GM23248 (cell line): ENCODE measurements around the gene SYTL3. TPM values are rescaled to one million over a fixed set of nuclear protein-coding genes. Genes with fewer than 3 reads are reported as not detected.

Experiments used
- DNase-seq: peaks from one replicate; pipeline ENCODE4 v3.0.0-alpha.2; 2015
- H2AFZ ChIP-seq: fragments of 200-600 bp; sonication (generic); 2 replicates; pipeline ENCODE4 v1.6.1; 2016; ENCODE audit warnings: antibody characterized with exemption
- H3F3A ChIP-seq: fragments of 200-600 bp; sonication (generic); 2 replicates; pipeline ENCODE4 v1.6.1; 2016; ENCODE audit warnings: mild to moderate bottlenecking, antibody characterized with exemption, mixed run types; ENCODE audit not compliant: insufficient read depth
- H3K27ac ChIP-seq: fragments of 200-600 bp; sonication (generic); 2 replicates; pipeline ENCODE4 v1.5.1; 2016; ENCODE audit warnings: mild to moderate bottlenecking
- H3K27me3 ChIP-seq: fragments of 200-600 bp; sonication (generic); replicated peaks from 2 replicates; pipeline ENCODE4 v1.6.1; 2016; ENCODE audit warnings: mild to moderate bottlenecking; ENCODE audit not compliant: insufficient read depth
- H3K36me3 ChIP-seq: fragments of 200-600 bp; sonication (generic); 2 replicates; pipeline ENCODE4 v1.6.1; 2016; ENCODE audit warnings: low read depth, mild to moderate bottlenecking
- H3K4me1 ChIP-seq: fragments of 200-600 bp; sonication (generic); 2 replicates; pipeline ENCODE4 v1.6.1; 2016; ENCODE audit warnings: mild to moderate bottlenecking; ENCODE audit not compliant: insufficient read depth
- H3K4me2 ChIP-seq: fragments of 200-600 bp; sonication (generic); one replicate; pipeline ENCODE4 v1.6.1; 2016; ENCODE audit warnings: mild to moderate bottlenecking; ENCODE audit not compliant: unreplicated experiment
- H3K4me3 ChIP-seq: fragments of 200-600 bp; sonication (generic); 2 replicates; pipeline ENCODE4 v1.5.1; 2016; ENCODE audit warnings: mild to moderate bottlenecking
- H3K79me2 ChIP-seq: fragments of 200-600 bp; sonication (generic); 2 replicates; pipeline ENCODE4 v1.6.1; 2016; ENCODE audit warnings: mild to moderate bottlenecking; ENCODE audit not compliant: insufficient read depth
- H3K9ac ChIP-seq: fragments of 200-600 bp; sonication (generic); 2 replicates; pipeline ENCODE4 v1.6.1; 2016; ENCODE audit warnings: mild to moderate bottlenecking
- H3K9me2 ChIP-seq: fragments of 200-600 bp; sonication (generic); 2 replicates; pipeline ENCODE4 v1.6.1; 2016; ENCODE audit warnings: mixed run types, mild to moderate bottlenecking, moderate library complexity; ENCODE audit not compliant: insufficient read depth
- H3K9me3 ChIP-seq: fragments of 200-600 bp; sonication (generic); one replicate; pipeline ENCODE4 v1.6.1; 2017; ENCODE audit warnings: low read depth
- H4K20me1 ChIP-seq: fragments of 200-600 bp; sonication (generic); 2 replicates; pipeline ENCODE4 v1.6.0; 2016; ENCODE audit not compliant: insufficient read depth
- EZH2 ChIP-seq: fragments of 200-600 bp; sonication (generic); IDR thresholded peaks from 2 replicates; pipeline ENCODE4 v1.6.1; 2018; ENCODE audit warnings: antibody characterized with exemption, mild to moderate bottlenecking; ENCODE audit not compliant: insufficient read depth, poor library complexity, severe bottlenecking
- EZH2phosphoT487 ChIP-seq: fragments of 200-600 bp; sonication (generic); IDR thresholded peaks from 2 replicates; pipeline ENCODE4 v1.6.1; 2018; ENCODE audit warnings: antibody characterized with exemption, moderate library complexity, mild to moderate bottlenecking, low read depth; ENCODE audit not compliant: insufficient read depth
- WGBS, 2 experiments: methylation state at CpG; one replicate each; pipeline ENCODE4 v1.1.6; 2015 to 2017; ENCODE audit warnings: low lambda C conversion rate in 2 of 2, low coverage in 1 of 2; ENCODE audit errors: missing lambda C conversion rate in 2 of 2; 5-methylcytosine and 5-hydroxymethylcytosine counted together
- in situ Hi-C: fragments of 300-500 bp; cut with MboI; formaldehyde crosslinking; loops from 2 replicates; pipeline ENCODE4 v1.15.0; 2020
- polyA plus RNA-seq: library from polyadenylated mRNA; unstranded; fragments of >200 nt; fragmentation: Nextera tagmentation; extraction: Ambion mirVana; gene quantifications from 2 replicates; pipeline ENCODE4 v1.2.1, GENCODE V29; 2016
- total RNA-seq: library from RNA; depleted of rRNA; stranded (reverse); fragments of >200 nt; shearing (Covaris generic); gene quantifications from 2 replicates; pipeline ENCODE4 v1.2.3, GENCODE V29; 2014

Gene SYTL3
- total and polyA plus RNA-seq, 2 experiments from 2014 or later: 2.1 to 2.3 TPM

GRCh38 chr6:158640519-158640918, 9.3 kb upstream of the SYTL3 start:
- 0 out of 2 replicates have a peak overlapping the region, but pooled peaks have one; percentile 1 for H3K4me3 ChIP-seq
- peaks cover 4% of the 10 kb centered on the region; the same call in 1 of the 2 replicates for H4K20me1 ChIP-seq
- peaks cover 83% of the 10 kb centered on the region for H3K79me2 ChIP-seq
- H3F3A ChIP-seq: peaks cover 27% of the 10 kb centered on the region
- DNase-seq: no peak
- in situ Hi-C loops: no loop called here
- H3K27me3 ChIP-seq: no peaks in the 10 kb centered on the region
- H3K9me2 ChIP-seq: no peaks in the 10 kb centered on the region
- H3K4me2 ChIP-seq: peak overlapping the region; percentile 22
- H3K9me3 ChIP-seq: no peaks in the 10 kb centered on the region
- H2AFZ ChIP-seq: no peak overlapping the region
- peak overlapping the region; percentile 9; the same call in 1 of the 2 replicates for H3K9ac ChIP-seq
- 0 out of 2 replicates have a peak overlapping the region, but pooled peaks have one; percentile 95 for H3K27ac ChIP-seq
- TF ChIP-seq EZH2 (no peak), EZH2phosphoT487 (no peak)
- 56 to 59% methylated on average over 2 of the region's 2 CpGs for WGBS, 2 experiments
- H3K4me1 ChIP-seq: peaks cover 37% of the 10 kb centered on the region
- peaks cover 24% of the 10 kb centered on the region for H3K36me3 ChIP-seq

- peak overlapping the region; percentile 99 for H3K9ac ChIP-seq
- H4K20me1 ChIP-seq: peaks cover 4% of the 10 kb centered on the region; the same call in 1 of the 2 replicates
- no peaks in the 10 kb centered on the region for H3K27me3 ChIP-seq
- H3K9me2 ChIP-seq: no peaks in the 10 kb centered on the region
- H2AFZ ChIP-seq: no peak overlapping the region
- peaks cover 70% of the 10 kb centered on the region for H3K79me2 ChIP-seq
- WGBS, 2 experiments: 17 to 26% methylated on average over 8 of the region's 8 CpGs
- in situ Hi-C loops: no loop called here
- H3K4me3 ChIP-seq: peak overlapping the region; percentile 84
- peak; percentile 96 for DNase-seq
- H3F3A ChIP-seq: peaks cover 28% of the 10 kb centered on the region
- TF ChIP-seq EZH2phosphoT487 (no peak), EZH2 (no peak)
- peak overlapping the region; percentile 95 for H3K27ac ChIP-seq
- peaks cover 11% of the 10 kb centered on the region; the same call in 1 of the 2 replicates for H3K36me3 ChIP-seq
- no peaks in the 10 kb centered on the region for H3K9me3 ChIP-seq
- H3K4me1 ChIP-seq: peaks cover 40% of the 10 kb centered on the region
- H3K4me2 ChIP-seq: peak overlapping the region; percentile 93
Measured at GRCh38 chr6:158642097-158642601, 7.7 kb upstream of the SYTL3 start.

DNA sequence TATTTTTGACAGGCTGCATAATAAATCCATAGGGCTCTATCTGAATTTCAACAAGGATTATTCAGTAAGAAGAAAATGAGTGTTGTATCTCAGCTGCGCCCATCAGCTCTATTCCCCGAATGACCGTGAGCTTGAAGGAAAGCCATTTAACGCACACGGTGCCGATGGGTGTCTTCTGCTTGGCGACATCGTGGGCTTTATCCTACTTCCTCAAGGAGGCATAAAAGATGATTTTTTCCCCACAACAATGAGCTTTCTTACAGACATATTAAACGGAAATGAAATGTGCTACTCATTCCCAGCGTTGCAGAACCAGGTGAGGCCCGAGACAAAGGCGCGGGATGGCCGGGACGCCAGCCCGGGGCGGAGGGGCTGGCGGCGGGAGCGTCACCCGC, 6.0 kb upstream of the SYTL3 start:
- H3K36me3 ChIP-seq: peaks cover 4% of the 10 kb centered on the region; the same call in 1 of the 2 replicates
- peaks cover 53% of the 10 kb centered on the region for H3K79me2 ChIP-seq
- no peaks in the 10 kb centered on the region for H3K9me2 ChIP-seq
- in situ Hi-C loops: no loop called here
- whole genome bisulfite sequencing, 2 experiments: 2% methylated on average over 21 of the region's 21 CpGs
- H3K27me3 ChIP-seq: no peaks in the 10 kb centered on the region
- H3K4me2 ChIP-seq: peak overlapping the region; percentile 93
- H3K9me3 ChIP-seq: no peaks in the 10 kb centered on the region
- no peak overlapping the region for H2AFZ ChIP-seq
- peaks cover 4% of the 10 kb centered on the region; the same call in 1 of the 2 replicates for H4K20me1 ChIP-seq
- TF ChIP-seq EZH2: no peak
- no peak for TF ChIP-seq EZH2phosphoT487
- H3K9ac ChIP-seq: peak overlapping the region; percentile 99
- peaks cover 34% of the 10 kb centered on the region for H3F3A ChIP-seq
- peak overlapping the region; percentile 95 for H3K27ac ChIP-seq
- DNase-seq: peak; percentile 47
- peaks cover 37% of the 10 kb centered on the region for H3K4me1 ChIP-seq
- H3K4me3 ChIP-seq: peak overlapping the region; percentile 84

- WGBS, 2 experiments: 2% methylated on average over 46 to 53 of the region's 81 CpGs
- DNase-seq: peak; percentile 95
Measured at GRCh38 chr6:158644231-158645063, 5.4 kb upstream of the SYTL3 start, which contains the start of gene DYNLT1. Gene DYNLT1 (minus strand): TSS chr6:158644743. CDS start chr6:158644708, 35 bp downstream.

More at GRCh38 chr6:158644231-158645063, 5.4 kb upstream of the SYTL3 start, which contains the start of gene DYNLT1:
- peak within 1 kb of the TSS; percentile 84 for H3K4me3 ChIP-seq
- no peaks in the 10 kb centered on the region for H3K9me2 ChIP-seq
- peaks cover 40% of the 10 kb centered on the region for H3F3A ChIP-seq
- TF ChIP-seq EZH2phosphoT487 (no peak), EZH2 (no peak)
- in situ Hi-C loops: no loop called here
- H2AFZ ChIP-seq: peak within 1 kb of the TSS; percentile 71
- H3K27me3 ChIP-seq: no peaks in the 10 kb centered on the region
- H4K20me1 ChIP-seq: peaks cover 4% of the 10 kb centered on the region; the same call in 1 of the 2 replicates
- H3K9me3 ChIP-seq: no peaks in the 10 kb centered on the region
- H3K4me1 ChIP-seq: peaks cover 43% of the 10 kb centered on the region
- H3K4me2 ChIP-seq: peak within 1 kb of the TSS; percentile 93
- peak within 1 kb of the TSS; percentile 95 for H3K27ac ChIP-seq
- H3K79me2 ChIP-seq: peaks cover 47% of the 10 kb centered on the region
- peaks cover 4% of the 10 kb centered on the region; the same call in 1 of the 2 replicates for H3K36me3 ChIP-seq
- peak within 1 kb of the TSS; percentile 99 for H3K9ac ChIP-seq
